Stimulated activated CD4-positive, alpha-beta T cell treated with anti-CD3 and anti-CD28 coated beads, Interleukin-1b, Interleukin-23, amount 100 ng/mL, for 24 hours (primary cell): ENCODE data around the gene ADRM1.

Experiments
- DNase-seq, 4 experiments: peaks; one replicate each; pipeline ENCODE4 v3.0.0-alpha.2; 2020; ENCODE audit warnings: low read depth in 4 of 4, low spot score in 1 of 4

Gene ADRM1, protein sequence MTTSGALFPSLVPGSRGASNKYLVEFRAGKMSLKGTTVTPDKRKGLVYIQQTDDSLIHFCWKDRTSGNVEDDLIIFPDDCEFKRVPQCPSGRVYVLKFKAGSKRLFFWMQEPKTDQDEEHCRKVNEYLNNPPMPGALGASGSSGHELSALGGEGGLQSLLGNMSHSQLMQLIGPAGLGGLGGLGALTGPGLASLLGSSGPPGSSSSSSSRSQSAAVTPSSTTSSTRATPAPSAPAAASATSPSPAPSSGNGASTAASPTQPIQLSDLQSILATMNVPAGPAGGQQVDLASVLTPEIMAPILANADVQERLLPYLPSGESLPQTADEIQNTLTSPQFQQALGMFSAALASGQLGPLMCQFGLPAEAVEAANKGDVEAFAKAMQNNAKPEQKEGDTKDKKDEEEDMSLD

DNA sequence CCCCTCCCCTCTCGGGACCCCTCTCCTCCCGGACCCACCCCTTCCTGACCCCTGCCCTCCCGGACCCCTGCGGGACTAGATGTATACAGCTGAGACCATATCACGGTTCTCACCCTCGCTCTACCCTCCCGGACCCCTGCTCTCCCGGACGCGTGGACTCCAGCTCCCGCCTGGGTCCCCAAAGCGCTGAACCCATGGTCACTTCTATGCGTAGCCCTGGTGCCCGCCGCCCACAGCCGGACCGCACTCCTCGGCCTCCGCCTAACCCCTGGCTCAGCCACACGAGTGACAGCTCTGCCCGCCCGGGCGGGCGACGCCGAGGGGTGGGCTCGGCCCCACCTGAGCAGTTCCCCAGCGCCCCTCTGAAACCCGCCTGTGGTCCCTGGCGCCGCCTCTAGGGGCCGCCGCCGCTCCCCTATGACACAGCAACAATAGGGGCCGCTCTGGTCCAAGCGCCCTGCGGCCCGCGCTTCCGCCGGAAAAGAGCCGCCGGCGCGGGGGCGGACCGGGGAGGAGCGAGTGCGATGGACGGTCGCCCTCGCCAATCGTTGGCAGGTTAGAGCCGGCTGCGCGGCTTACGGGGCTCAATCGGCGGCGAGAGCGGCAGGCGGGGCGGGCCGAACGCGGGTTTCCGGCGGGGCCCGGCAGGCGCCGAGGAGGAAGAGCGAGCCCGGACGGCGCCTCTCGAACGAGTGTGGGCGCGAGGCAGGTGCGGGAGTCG lies at the start of gene ADRM1:
ADRM1 (plus strand) TSS at position 657 of the 721 bp plus-strand sequence. CDS start 572 bp downstream, outside the sequence.
- DNase-seq, result peak; percentile 89 to 94 (median 92)

DNA sequence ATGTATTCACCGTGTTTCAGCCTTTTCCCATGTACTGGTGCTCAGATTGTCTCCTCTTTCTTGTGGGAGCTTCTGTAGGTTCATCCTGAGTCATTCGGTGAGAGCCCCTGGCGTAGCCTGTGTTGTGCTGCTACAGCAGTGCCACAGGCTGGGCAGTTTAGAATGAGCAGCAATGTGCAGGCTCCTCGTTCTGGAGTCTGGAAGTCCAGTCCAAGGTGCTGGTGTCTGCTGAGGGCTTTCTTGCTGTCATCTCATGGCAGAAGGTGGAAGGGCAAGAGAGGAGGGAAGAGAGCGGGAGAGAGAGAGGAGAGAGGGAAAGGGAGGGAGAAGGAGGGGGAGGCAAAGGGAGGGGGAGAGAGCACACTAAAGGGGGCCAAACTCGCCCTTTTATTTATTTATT lies 49.4 kb upstream of the ADRM1 start:
- DNase-seq, result no peak

DNA sequence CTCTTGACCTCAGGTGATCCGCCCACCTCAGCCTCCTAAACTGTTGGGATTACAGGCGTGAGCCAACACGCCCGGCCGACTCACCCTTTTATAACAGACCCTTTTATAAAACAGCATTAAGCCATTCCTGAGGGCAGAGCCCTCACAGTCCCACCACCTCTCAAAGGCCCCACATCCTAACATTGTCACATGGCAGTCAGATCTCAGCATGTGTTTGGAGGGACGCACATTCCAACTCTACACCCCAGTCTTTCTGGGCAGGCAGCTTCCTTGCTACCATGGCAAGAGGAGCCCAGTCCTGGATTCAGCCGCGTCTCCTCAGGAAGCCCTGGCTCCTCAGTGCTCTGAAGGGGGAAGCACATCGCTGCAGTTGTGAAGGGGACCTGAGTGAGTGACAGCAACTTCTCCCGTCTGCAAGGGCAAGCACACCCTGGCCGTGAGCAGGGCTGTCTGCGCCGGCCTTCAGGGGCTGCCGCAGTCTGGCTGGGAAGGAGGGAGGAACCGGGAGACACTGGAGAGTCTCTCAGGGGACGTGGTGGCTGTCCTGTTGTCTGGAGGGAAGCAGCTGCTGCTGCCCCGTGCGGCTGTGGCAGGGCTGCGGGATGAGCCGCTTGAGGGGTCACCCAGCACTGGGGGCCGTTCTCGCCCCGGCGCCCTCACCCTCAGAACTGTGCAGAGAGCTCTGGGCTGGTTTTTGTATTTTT lies 48.6 kb upstream of the ADRM1 start:
- DNase-seq, result no peak

DNA sequence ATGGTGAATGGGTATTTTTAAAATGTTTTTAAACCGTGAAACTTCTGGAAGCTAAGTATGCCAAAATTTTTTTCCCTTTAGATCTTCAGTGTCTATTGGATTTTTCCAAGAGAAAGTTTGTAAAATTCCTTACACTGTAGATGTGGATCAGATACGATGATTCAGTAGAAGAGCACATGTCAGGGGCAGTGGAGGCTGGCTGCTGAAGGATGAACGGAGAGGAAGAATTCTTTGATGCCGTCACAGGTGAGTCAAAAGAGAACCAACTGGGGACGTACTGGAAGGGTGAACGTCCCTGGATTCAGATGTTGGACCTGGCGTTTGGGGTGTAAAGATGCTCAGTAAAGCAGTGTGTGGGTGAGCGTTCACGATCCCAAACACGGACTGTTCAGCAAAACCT lies 46.8 kb upstream of the ADRM1 start:
- no peak for DNase-seq

DNA sequence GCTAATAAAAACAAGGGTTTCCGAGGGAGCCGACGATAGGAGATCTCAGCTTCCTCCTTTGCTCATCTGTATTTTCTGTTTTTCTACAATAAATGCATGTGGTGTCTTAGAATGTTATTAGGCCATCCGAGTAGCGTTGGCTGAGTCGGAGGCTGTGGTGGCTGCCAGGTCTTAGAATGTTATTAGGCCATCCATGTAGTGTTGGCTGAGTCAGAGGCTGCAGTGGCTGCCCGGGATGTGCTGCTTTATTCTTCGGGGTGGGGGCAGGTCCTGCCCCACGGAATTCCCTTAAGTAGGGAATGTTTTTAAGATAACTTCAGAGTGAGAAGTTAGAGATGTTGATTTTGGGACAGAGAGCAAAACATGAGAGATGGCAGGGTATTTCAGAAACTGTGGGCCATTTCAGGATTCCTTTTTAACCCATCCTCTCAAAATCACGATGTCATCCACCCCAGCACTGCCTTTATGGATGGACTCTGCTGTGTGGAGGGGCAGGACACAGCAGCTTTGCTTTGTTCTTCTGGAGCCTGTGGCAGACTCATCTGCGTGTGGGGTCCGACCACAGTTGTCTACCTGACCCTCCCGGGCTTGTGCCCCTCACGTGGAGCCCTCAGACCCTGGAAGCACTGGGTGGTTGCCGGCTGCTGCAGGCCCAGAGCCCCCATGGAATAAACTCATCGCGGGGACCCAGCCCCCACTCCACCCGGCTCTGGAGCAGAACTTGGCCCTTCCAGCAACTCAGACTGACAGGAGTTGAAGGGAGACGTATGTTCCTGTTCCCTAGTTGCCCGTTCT lies 44.1 kb upstream of the ADRM1 start:
- DNase-seq, result no peak

DNA sequence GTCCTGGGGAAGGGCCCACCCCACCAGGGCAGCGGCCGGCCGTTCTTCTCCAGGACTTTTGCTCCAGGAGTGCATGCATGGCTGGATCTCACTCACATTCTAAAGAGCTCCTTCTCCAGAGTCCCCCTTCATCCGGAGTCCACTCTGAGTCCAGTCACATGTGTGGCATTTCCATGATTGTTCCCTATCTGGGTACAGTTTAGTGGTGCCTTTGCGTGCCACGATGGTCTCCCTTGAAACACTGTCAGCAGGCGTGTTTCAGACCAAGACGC lies 43.6 kb upstream of the ADRM1 start:
- no peak for DNase-seq

DNA sequence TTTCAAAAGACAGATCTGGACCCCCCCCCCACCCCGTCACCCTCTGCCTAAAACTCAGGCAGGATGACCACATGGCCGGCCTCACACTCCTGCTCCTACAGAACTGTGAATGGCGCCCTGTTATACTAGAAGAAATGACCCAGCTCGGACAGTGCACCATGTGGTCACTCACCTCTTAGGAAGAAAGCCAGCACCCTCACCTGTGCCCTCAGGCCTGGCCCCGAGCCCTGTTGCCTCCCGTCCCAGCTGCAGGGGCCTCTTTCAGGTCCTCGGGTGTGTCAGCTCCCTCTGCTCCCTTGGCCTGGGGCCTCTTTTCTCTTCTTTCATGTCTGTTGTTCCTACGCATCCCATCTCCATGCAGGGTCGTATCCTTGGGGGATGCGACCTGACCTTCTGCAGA lies 40.7 kb upstream of the ADRM1 start:
- no peak for DNase-seq

DNA sequence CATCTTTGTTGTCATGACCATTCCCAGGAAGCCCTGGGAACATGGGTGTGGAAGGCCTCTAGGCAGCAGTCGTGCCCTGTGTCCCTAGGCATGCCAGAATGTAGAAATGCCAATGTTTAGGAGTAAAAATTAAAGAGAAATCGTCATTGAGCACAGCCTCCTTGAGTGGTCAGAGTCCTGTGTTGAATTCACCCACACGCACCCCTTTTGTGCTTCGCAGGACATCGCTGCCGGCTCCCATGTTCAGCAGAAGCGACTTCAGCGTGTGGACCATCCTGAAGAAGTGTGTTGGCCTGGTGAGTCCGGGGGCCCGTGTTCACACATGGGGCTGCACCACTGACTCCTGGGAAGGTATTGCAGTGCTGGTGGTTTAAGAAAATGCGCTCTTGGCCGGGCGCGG lies 39.4 kb upstream of the ADRM1 start:
- no peak for DNase-seq

DNA sequence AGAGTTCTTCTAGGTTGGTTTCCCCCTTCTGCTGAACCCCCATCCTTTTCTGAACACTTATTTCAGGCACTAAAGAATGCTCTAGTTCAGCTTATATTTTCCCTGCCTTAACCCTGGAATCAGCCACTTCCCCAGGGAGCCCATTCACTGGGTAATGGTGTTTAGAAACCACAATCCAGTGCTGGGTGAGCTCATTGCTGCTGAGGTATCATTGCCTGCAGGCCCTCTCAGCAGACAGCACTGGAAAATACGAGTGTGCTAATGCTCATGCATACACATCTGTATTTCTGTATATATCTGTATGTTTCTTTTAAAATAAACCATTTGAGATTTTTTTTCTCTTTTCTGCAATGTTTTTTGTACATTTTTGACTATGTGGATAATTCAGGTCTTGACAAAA lies 37.4 kb upstream of the ADRM1 start:
- no peak for DNase-seq

DNA sequence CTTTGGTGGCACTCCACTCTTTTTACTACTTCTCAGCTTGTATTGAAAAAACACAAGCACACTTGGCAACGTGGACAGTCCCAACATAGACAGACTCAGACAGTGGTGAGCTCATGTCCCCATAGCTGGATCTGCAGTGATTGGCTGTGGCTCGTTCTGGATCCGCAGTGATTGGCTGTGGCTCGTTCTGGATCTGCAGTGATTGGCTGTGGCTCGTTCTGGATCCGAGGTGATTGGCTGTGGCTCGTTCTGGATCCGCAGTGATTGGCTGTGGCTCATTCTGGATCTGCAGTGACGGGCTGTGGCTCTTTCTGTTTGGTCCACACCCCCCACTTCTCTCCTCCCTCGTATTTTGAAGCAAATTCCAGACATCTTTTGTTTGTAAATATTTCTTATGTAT lies 36.5 kb upstream of the ADRM1 start:
- DNase-seq, result no peak

DNA sequence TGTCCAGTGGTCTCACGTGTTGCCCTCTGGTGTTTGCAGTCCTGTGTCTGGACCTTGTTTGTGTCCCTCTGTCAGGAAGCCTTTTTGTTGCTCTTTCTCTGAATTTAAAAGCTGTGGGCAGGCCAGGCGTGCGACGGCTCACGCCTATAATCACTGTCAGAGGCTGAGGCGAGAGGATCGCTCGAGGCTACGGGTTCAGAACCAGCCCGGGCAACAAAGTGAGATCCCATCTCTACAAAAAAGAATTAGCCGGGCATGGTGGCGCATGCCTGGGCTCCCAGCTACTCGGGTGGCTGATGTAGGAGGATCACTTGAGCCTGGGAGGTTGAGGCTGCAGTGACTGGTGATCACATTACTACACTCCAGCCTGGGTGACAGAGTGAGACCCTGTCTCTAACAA lies 35.9 kb upstream of the ADRM1 start:
- DNase-seq, result no peak

DNA sequence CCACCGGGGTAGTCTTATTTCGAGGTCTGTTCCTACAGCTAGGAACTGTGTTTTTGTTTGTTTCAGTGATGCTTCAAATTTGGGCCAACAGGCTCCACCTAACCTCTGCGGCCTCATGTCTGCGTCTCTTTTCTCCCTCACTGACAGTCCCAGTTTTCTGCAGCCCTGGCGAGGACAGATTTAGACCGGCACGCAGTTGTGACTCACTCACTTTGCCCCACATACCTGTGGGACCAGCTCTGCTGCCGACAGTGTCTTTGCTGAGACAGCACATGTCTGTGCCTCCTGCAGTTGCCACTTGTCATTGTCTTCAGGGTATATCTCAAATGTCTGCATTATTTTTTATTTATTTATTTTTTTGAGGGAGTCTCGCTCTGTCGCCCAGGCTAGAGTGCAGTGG lies 35.3 kb upstream of the ADRM1 start:
- no peak for DNase-seq

DNA sequence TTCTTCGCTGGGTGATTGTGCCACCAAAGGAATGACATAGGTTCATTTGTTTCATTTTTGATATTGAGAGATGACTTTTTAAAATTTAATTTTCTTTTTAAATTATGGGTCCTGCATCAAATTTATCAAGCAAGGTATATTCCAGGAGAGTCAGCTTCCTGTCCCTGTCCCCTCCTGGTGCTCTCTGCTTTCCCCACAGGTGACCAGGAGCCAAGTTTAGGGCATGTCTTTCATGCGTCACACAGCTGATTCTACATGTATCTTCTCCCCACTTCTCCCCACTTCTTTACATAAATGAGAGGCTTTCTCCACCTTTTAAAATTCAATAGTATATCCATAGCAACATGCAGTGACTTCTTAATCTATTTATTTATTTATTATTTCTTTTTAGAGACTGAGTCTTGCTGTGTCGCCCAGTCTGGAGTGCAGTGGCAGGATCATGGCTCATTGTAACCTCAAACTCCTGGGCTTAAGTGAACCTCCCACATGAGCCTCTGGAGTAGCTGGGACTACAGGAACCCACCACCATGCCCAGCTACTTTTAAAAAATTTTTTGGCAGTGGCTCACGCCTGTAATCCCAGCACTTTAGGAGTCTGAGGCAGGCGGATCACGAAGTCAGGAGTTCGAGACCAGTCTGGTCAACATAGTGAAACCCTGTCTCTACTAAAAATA lies 34.4 kb upstream of the ADRM1 start:
- DNase-seq, result no peak

DNA sequence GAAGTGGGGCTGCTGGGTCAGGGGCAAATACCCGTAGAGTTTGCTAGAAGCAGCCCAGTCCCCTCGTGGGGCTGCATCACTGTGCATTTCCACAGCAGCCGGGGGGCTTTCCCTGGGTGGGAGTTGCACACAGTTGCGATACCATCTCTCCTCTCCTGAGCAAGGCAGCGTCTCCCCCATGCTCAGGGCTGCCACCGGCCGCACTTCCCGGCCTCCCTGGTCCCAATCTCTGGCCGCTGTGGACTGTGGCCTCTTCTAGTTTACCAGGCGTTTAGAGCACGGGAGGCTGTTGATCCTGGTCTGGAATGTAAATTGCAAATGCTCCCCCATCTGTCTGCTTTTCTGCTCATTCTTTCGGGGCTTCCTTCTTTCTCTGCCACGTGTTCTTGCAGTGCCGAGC lies 33.4 kb upstream of the ADRM1 start:
- DNase-seq, result no peak

DNA sequence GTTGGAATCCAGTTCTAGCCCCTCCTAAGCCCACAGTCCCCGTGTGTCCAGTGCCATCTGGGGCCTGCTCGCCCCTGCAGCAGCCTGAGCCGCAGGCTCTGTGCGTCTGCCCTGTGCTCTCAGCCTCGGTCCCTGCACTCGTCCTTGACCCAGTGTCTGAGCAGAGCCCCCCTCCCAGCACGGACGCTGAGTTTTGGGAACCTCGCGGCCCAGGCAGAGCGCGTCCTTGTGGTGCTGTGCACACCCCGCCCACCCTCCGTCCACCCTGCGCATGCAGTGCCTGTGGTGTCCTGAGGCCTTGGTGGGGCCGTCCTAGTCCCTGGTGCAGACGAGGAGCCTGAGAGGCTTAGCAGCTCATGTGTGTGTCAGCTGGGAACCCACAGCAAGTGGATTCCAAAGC lies 32.9 kb upstream of the ADRM1 start:
- DNase-seq, result no peak

DNA sequence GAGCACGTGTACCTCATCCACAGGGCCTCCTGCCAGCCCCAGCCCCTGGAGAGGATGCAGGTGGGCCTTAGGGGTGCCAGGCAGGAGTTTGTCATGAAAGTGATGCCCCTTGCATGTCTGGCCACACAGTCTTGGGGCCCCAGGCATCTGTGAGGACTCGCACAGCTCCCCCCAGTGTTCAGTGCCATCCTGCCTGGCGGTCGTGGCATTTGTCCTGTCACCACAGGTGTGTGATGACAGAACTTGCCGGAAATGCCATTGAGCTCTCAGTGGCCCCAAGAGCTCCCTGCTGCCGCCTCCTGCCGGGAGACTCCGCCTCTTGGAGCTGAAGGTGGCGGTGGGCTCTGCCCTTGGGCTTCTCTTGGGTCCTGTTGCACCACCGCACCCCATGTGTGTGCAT lies 30.6 kb upstream of the ADRM1 start:
- DNase-seq, result no peak

DNA sequence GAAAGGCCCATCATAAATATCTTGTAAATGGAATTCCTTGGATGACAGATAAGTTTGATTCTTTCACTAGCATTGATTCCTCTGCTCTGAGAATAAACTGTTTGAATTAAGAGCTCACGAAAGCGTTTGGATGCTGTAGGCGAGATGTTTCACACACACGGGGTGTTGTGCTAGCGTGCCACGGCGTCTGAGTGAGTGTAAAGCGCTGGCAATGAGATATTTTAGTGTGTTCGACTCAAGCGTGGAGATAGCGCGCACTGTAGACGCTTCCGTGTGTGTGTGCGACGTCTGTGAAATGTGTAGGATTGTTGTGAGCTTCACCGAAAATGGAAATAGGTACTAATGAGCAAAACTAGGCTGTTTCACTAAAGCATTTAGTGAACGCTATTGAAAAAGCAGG lies 29.4 kb upstream of the ADRM1 start:
- no peak for DNase-seq

DNA sequence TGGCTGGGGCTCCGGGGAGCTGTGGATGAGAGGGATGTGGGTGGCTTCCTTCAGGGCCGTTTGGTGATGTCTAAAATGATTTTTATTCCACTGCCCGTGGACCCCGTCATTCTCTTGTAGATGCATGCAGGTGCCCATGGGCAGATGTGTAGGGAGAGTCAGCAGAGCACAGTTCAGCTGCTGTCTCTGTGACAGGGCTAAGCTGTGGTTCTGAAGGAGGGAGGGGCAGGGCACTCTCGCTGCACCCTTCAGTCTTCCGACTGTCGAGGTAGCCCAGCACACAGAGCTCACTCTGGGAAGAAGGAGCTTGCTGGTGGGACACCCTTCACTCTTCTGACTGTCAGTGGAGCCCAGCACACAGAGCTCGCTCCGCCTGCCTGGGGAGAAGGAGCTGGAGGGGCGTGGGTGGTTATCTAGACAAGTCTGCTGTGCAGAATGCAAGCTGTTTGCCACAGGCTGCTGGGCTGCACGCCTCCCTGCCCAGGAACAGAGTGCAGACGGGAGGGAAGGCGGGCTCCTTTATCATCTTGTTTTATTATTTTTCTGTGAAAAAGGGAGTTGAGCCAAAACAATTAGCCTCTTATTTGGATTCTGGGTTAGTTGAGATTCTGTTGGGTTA lies 28.4 kb upstream of the ADRM1 start:
- no peak for DNase-seq

DNA sequence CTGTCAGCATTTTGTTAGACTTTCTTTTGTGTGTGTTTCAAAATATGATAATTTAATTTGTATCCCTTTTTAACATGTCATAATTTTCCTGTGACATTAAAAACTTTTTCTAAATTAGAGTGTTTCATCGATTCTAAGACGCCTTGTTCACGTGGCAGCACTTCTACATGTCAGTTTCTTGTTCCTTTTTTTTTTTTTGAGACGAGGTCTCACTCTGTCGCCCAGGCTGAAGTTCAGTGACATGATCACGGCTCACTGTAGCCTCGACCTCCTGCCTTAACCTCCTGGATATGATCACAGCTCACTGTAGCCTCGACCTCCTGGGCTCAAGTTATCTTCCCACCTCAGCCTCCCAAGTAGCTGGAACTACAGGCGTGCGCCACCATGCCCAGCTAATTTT lies 27.6 kb upstream of the ADRM1 start:
- no peak for DNase-seq

DNA sequence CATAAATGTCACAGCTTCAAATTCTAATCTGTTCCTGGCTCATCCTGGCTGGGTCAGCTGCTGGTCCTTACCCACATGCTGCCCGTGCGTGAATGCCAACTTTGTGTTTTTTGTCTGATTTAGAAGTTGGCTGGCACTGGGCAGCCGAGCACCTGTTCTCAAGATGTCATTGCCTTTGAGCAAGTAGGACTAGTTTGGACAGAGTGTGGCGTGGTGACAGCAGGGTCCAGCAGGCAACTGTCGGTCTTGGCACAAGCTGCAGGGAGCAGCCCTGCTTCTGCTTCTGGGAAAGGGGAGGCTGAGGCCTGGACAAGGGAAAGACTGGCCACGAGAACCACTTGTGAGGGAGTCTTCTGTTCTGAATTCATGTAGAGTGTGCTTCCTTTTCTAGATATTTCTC lies 26.4 kb upstream of the ADRM1 start:
- no peak for DNase-seq

DNA sequence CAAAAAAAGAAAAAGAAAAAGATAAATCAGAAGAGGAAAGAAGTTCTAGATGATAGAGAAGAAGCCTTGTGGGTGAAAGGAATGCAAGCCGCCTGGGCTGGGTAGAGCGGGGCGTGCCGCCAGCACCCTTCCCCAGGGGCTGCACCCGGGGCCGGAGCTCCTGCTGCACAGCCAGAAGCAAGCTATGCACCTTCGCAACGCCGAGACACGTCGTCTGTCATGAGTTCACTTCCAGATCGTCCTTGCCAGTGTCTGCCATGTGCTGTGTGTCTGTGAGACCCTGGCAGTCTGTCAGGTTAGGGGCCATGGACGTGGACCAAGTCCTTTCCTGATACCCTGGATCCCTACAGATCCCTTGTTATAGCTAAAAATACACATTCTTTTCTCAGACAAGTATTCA lies 25.5 kb upstream of the ADRM1 start:
- DNase-seq, result no peak
